NCI-H1092 (cell line): ENCODE measurements around the gene BDNF.
"Not testable (repeated sequence)": the region's sequence is repeated elsewhere in the genome, so short reads cannot be mapped to it uniquely, and the experiment has no call there.

Source experiments
- DNase-seq: peaks from one replicate; lab custom pipeline; 2025; lab: John Stamatoyannopoulos, UW

Gene BDNF

DNA sequence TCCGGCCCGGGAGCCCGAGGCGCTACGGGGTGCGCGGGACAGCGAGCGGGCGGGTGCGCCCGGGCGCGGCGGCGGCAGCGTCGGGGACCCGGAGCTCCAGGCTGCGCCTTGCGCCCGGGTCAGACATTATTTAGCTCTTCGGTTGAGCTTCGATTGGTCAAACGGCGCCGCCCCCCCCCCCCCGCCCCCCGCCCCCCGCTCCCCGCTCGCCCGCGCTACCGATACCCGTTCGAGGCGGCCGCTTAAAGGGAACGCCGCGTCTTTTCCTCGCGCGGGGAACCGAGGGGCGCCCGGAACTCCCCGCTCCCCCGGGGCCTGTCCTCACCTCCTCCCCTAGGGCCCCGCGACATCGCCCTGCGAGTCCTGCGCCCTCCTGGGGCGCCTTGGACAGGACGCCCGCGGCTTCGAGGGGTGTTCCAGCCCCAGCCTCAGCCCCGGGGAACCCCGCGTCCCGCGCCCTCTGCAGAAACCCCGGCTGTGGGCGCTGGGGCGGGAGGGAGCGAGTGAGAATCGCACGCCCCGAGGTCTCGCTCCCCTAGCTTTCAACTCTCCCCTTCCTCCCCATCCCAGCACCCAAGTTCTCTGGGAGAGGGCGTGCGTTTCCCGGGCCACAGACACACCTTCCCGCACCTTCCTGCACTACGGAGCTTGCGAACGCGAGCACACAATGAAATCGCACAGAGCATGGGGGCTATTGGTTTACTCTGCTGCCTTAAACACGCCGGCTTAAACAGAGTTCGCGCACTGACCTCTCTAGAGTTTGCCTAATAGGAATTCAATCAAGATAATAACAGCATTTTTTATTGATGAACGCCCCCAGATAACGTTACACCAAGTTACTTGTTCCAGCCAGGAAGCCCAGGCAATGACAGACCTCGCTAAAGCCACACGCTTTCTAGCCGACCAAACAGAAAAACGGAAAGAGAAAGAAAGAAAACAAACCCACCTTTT is at the start of gene BDNF:
BDNF (minus strand) TSS at position 105 of the 951 bp plus-strand sequence. CDS start 41,891 bp downstream, outside the sequence.
- no peak for DNase-seq

DNA sequence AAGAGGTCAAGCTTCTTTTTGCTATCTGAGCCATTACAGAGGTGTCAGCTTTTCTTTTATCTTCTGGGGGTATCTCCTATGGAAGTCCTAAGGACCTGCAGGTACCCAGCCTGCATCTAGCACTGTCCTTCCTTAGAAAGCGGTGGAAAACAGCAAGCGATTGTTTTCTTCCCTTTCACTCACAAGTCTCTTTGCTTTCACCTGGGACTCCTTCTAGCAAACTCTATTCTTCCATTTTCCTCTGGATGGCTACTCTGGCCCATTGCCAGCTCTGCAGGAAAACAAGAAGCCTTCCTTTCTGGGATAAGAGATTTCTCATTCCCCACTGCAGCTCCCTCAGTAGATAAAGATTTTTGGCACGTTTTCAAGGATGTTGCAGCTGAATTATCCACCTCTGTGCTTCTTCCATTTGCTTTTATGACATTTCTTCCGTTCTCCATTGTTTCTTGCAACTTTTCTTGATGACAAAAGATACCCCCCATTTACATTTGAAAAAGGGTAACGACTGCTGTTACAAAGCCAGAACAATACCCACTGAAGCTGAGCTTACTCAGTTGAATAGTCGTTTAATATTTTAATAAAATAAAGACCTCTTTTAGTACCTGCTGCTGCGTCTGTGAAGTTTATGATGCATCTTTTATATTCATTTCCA is 40.2 kb upstream of the BDNF start:
- DNase-seq, result no peak

DNA sequence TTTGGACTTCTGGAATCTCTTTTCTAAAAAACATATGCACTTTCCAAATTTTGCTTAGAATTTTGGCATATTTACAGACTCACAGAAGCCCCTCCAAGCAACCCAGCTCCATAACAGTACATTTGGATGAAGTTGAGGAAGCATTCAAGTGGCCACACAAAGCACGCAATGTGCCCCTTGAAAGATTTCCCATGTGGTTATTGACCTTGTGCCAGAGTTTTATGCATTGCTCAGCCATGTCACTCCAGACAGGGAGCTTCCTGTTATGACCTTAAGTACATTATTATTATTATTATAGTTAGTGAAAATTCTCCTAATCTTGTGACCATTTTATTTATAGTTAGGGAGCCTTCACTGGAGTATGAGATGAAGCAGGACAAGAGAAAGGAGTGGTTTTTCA is 35.0 kb upstream of the BDNF start:
- no peak for DNase-seq

DNA sequence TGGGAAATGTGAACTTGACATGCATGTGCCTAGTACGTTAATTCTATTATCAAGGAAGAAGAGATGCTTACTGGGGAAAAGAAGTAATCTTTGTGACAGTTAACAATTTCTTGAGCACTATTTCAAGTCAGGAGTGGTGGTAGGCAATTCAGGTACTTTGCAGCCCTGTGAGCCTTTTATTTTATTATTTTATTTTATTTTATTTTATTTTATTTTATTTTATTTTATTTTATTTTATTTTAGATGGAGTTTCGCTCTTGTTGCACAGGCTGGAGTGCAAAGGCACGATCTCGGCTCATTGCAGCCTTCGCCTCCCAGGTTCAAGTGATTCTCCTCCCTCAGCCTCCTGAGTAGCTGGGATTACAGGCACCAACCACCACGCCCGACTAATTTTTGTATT is 31.5 kb upstream of the BDNF start:
- not testable (repeated sequence) for DNase-seq

DNA sequence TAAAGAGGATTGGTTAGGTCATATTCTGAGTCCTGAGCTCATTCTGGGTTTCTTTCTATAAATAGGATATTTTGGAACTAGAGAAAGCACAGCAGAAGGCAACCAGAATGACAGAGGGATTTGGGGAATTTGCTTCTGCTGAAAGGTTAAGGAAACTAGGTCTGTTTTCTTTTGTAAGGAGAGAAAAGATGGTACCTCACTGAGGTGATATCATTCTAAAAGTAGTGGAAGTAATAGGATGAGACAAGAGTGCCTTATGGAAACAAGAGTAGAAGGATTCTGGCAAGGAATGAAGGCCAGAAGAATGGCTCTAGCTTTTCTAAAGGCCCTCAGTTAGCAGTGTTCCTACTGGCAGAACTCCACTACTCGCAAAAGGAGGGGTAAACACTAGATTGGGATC is 26.7 kb upstream of the BDNF start:
- DNase-seq, result no peak

DNA sequence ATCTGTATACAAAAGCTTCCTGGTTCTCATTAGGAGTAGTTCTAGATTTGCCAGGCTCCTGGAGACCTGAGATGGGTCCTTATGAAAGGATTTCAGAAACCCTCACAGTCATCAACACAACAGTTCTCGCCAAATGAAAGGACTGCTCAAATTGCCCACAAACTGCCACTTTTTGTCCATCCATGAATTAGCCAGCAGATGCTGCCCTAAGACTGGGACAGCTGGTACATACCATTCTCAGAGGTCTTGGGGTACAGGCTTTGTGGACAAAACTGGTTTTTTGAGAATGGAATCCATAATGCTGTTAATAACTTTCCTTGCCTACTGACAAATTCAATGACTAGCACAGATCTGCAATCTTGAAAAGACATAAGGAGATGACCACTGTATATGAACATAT is 23.4 kb upstream of the BDNF start:
- no peak for DNase-seq

DNA sequence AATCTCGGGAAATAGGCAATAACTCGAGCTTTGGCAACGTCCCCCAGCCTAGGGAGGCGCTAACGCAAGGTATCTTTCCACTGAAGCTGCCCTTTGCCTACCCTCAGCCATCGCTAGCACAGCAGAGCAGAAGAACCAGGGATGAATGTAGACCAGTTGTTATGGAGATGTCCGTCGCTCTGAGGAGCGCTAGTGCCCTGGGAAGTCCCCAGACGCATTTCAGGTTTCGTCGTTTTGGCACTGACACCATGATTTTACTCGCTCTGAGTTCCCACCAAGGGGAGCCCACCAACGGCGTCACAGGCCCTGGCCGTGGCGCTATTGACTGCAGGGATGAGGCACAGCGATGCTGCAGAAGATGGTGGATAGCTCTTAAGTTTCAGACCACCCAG is 22.7 kb upstream of the BDNF start:
- DNase-seq, result no peak

DNA sequence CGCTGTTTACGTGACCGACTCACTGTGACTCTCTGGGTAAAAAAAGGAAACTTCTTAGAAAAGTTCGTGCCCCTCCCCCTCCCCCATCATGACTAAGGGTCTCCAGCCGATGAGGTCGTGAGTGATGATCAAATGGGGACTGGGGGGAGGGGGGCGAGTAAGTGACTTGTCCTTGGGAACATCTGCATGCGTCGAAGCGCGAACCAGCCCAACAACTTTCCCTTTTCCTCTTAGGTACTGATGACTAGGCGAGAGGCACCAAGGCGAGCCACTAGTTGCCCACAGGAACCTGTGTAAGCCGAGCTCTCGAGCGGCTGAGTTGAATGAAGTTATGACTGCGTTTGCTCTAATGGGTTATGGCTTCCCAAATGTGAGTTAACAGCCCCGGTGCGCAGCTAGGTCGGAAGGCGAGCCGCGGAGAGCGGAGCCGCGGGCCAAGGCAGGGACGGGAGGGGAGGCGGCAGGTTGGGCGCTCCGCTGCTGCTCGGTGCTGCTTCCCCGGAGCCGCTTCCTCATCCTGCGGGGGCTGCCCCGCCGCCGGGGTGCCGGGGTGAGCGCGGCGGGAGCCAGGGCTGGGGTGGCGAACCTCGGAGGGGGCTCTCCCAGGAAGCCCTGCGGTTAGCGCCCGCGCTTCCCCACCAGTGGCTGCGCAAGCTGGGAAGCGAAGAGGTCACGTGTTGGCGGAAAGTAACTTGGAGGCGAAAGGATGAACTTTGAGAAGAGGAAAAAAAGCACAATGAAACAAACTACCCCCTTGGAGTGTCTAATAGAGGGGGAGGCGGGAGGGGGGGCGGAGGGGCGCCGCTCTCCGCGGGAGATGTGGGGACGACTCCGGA is 22.1 kb upstream of the BDNF start:
- DNase-seq, result no peak

DNA sequence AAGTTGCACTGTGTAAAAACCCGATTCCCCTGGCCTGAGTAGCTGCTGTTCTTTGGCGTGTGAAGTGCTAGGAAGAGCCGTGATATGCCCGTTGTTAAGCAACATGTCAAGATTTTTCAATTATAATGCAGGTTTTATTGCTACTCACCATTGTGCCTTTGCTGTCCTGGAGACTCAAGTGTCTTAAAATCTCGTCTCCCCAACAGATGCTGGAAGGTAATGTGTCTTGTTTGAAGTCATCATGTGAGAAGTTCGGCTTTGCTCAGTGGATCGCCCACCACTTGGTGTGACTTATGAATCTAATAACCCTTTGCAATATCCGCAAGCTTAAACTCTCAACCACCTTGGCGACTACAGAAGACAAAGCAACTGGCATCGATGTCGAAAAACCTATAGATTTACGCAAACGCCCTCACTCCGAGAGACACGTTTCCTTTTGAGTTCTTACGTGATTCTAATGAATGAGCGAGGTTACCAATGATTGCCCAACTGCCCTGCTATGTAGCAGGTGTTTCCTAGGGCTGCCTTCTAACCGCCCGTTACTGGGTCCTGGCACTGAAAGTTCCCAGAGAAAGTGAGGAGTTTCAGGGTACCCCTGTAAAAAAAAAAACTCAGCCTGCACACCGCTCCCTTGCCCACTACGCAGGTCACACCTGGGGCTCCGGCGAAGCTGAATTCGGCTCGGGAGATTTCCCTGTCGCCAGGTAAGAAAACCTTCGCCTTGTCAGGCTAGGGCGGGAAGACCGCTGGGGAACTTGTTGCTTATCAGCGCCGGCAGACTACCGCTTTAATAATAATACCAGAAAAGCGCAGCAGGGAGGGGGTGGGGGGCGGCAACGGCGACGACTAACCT is 21.2 kb upstream of the BDNF start:
- no peak for DNase-seq

DNA sequence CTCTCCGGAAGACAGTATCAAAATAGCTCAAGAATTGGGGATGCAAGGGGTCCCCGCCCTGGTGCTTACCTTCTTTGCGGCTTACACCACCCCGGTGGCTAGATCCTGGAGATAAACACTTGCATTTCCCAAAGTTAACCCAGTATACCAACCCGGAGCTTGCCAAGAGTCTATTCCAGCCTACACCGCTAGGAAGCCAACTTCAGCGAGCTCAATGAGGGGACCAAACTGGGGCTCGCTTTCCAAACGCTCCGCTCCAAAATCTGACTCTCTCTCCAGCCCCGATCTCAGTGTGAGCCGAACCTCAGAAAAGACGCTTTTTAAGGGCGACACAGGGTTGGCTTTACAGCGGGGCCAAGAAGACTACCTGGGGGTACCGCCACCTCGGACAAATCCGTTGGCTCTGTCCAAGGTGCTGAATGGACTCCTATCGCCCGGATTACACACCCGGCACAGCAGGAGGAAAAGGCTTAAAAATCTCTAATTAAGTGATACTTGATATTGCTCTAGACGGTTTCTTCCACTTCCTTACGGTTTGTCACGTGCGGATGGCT is 20.1 kb upstream of the BDNF start:
- DNase-seq, result no peak

DNA sequence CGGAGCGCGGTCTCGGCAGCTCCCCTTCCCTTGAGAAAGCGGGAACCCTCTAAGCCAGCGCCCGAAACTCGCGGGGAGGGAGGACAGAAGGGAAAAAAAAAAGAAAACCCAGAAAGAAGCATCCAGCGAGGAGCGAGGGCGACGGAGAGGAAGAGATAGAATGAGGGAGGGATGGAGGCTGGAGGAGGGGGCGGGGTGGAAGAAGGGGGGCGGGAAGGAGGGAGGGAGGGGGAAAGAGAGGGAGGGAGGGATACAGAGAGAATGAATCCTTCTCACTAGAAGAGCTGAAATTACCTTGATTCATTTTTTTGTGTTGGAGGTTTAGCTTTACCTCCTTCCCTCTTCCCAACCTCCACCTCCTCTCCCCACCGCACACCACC is 19.3 kb upstream of the BDNF start:
- no peak for DNase-seq

DNA sequence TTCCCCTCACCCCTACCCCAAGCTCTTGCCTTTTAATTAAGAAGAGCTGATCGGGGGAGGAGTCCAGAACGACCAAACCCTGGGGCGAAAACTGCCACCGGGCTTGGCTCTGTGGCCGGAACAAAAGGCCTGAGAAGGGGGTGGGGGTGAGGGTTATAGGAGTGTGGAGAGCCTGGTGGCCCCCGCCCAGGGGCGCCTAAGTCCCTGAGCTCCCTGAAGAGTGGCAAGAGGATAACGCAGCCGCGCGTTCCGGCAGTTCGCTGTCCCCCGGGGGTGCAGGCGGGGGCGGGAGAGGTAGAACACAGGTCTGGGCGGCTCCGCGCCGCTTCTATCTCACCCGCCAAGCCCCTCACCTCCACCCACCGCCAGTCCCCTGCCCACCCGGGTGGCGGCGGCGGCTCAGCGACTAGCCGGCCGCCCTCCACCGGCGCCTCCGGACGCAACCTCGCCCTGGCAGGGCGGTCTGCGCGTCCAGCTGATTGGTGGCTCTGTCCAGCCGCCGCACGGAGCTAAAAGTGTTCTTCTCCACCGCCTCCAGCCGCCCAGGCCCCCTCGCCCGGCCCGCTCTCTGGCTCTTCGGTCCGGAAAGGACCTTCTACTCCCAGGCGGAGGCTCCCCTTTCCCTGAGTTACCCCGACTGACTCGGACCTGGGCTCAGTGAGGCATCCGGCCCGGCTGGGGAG is 18.7 kb upstream of the BDNF start:
- DNase-seq, result peak; percentile 38

DNA sequence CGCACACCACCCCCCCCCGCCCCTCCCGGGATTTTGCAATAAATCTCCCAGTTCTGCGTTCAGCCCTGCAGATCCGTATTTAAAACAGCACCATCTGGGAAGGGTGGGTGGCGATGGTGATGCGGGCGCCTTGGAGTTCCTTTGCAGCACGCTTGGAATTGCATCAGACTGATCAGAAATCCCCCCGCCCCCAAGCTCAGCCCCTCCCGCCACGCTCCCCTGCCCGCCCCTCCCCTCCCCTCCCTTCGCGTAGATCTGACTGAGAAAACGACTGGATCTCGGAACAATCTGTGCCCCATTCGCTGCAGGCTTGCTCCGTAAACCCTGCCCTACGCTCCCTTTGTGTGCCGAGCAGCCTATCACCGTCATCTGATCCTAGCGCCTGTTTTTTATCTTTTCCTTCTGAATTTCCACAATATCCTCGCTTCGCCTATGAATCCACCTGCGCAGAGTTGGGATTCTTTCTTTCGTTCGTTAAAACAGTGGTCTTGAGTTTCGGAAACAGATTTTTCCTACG is 18.1 kb upstream of the BDNF start:
- peak; percentile 56 for DNase-seq

DNA sequence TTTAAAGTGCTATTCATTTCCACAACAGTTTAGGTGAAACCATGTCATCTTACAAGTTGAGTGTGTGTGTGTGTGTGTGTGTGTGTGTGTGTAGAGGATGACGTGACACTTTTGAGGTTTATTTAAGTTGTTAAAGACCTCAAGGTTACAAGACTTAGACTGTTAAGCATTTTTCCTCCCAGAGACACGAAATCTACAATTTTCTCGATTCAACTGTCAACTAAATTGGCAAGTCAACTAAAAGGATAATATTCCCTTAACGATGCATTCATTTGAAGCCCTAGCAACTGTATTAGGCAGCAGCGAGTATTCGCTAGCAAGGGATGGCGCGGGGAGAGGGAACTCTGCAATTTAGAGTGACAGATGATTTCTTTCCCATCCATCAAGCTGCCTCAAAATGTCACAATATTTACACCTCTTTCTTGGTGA is 17.6 kb upstream of the BDNF start:
- no peak for DNase-seq

DNA sequence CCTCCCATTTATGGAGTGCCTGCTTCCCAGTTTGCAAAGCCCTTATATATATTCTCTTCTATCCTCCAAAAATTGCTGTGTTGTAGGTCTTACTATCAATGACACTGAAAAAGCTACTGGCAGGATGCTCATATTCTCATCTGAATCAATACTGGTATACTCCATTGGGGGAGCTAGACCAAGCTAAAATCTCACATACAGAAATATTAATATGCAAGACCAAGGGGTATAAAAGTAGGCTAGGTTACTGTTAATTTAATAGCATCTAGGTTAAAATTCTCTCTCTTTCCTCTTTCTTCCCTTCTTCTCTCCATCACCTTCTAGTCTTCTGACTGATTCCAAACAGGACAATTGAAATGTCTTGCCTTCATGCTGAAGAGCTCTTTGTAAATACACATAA is 17.1 kb upstream of the BDNF start:
- no peak for DNase-seq

DNA sequence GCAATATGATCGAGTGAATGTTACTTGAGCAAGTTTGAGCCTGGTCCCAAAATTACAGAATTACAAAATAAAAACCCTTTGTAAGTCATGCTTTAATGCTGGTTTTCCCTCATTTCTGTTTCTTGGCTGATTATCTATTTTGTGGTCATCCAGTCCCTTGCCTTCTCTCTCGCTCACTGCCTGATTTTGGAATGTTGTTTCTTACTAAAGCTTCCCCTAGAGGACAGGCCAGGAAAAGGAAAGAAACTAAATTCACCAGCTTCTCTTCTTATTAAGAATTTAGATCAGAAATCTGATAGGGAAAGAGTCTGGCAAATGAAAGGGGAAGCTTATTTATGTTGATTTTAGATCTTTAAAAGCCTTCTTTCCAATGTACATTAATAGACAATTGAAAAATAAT is 16.6 kb upstream of the BDNF start:
- DNase-seq, result no peak

DNA sequence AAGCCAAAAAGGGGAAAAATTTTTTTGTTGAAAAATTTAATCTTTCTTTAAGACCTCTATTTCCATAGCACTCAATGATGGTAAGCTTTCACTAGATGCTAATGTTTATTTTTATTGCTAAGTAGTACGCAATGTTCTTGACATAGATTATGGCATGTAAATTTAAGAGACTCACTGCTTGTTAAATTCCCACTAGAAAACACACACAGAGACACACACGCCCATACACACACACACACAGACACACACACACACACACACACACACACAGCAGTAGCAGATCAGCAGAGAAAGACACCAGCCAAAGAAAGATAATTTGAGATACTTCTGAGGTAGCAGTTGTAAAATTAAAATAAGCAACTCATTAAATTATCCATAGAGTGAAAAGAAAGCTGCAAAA is 16.0 kb upstream of the BDNF start:
- no peak for DNase-seq

DNA sequence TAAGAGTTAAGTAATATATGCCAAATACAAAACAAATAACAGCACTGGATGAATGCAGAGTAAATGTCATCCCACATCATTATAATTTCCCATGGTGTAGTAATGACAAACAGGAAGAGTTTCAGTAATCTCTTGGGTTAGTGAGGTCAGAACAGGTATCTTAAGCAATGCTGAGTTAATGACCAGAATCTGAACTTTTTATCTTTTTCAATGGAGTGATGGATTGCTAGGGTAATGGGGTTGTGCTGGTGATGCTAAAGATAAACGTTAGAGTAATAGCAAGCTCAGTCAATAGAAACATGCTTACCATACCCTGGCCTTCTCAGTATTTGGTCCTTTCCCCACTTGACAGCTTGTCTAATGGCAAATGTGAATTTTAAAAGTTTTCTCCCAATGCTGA is 11.5 kb upstream of the BDNF start:
- DNase-seq, result no peak

DNA sequence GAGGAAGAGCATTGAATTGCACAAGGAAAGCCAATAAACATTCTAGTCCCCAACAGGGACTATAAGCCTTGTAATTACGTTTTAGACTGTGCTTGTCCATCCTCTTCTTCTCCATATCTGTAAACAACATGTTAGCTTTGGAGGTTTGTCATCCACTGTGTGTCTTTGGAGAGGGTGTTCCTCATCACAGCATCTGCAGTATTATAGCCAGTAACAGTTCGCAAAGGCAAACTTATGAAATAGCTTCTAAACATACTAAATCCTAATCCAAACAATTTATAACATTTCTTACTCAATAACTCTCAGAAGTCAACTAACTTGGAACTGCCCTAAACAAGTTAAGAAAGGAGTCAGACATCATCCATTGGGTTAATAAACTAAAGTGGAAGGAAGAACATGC is 10.3 kb upstream of the BDNF start:
- no peak for DNase-seq

DNA sequence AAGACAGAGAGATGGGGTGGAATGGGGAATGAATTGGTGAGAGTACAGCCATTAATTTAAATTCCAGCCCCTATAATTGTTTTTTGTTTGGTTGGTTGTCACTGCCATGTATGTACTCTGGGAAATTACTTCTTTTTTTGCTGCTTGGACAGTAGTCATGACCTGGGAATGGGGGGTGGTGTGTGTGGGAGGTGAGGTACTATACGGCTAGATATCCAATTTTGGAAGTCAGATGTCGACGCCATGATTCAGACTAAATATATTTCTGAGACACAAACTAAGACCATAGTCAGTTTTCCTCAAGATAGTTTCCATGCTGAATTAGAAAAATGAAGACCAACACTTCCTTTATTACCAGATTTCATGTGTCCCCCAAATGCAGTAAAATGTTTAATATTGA is 7.4 kb upstream of the BDNF start:
- DNase-seq, result no peak
